WTC11 (cell line): Measurements from ENCODE around the gene APPBP2. TPM values are rescaled to one million over a fixed set of nuclear protein-coding genes. Genes with fewer than 3 reads are reported as not detected.

ENCODE experiments used
- ATAC-seq: fragments of 200-7000 bp; cut with Tn5 transposase; 2 replicates; pipeline ENCODE4 v1.10.0; 2021; ENCODE audit warnings: mild to moderate bottlenecking, moderate library complexity
- CTCF ChIA-PET: fragments of 300-600 bp; sonication (Branson Sonifier 250); formaldehyde crosslinking; loops from one replicate; lab custom pipeline; 2021; ENCODE audit warnings: antibody characterized with exemption; lab: Charles Lee
- POLR2A ChIA-PET: fragments of 350-600 bp; sonication (Branson Sonifier 250); formaldehyde crosslinking; loops from one replicate; lab custom pipeline; 2021; ENCODE audit warnings: antibody characterized with exemption; lab: Charles Lee
- DNase-seq: peaks from one replicate; pipeline ENCODE4 v3.0.0; 2021; ENCODE audit warnings: low spot score
- H3K27ac Mint-ChIP-seq: 2 replicates; pipeline ENCODE4 v1.8.0; 2021; ENCODE audit warnings: mixed read lengths
- H3K27me3 Mint-ChIP-seq: 2 replicates; pipeline ENCODE4 v1.8.0; 2021; ENCODE audit warnings: low read depth, mild to moderate bottlenecking, moderate library complexity, mixed read lengths
- H3K36me3 Mint-ChIP-seq: 2 replicates; pipeline ENCODE4 v1.8.0; 2021; ENCODE audit warnings: mixed read lengths
- H3K4me1 Mint-ChIP-seq: 2 replicates; pipeline ENCODE4 v1.8.0; 2022; ENCODE audit warnings: mixed read lengths
- H3K4me3 Mint-ChIP-seq: 2 replicates; pipeline ENCODE4 v1.8.0; 2021; ENCODE audit warnings: mild to moderate bottlenecking, moderate library complexity, mixed read lengths
- H3K9me3 Mint-ChIP-seq: 2 replicates; pipeline ENCODE4 v1.8.0; 2021; ENCODE audit warnings: mixed read lengths
- AR ChIP-seq: fragments of 250-450 bp; sonication (Bioruptor Pico); IDR thresholded peaks from 2 replicates; pipeline ENCODE4 v1.9.0; 2021; ENCODE audit warnings: mild to moderate bottlenecking
- CDX4 ChIP-seq: fragments of 250-450 bp; sonication (Bioruptor Pico); IDR thresholded peaks from 2 replicates; pipeline ENCODE4 v1.9.0; 2021; ENCODE audit warnings: moderate library complexity, mild to moderate bottlenecking, inconsistent platforms, borderline replicate concordance
- CREB1 ChIP-seq: sonication (generic); formaldehyde crosslinking; IDR thresholded peaks from 2 replicates; pipeline ENCODE4 v1.8.0; 2023; ENCODE audit warnings: mild to moderate bottlenecking, missing genetic modification reagents
- ESRRA ChIP-seq: sonication (generic); formaldehyde crosslinking; IDR thresholded peaks from 2 replicates; pipeline ENCODE4 v1.8.1; 2022; ENCODE audit warnings: mild to moderate bottlenecking, missing genetic modification reagents, borderline replicate concordance
- GTF2I ChIP-seq: fragments of 250-450 bp; sonication (Bioruptor Pico); conservative IDR thresholded peaks from 2 replicates; pipeline ENCODE4 v1.4.0; 2021; ENCODE audit warnings: mild to moderate bottlenecking
- JUN ChIP-seq: sonication (generic); formaldehyde crosslinking; IDR thresholded peaks from 2 replicates; pipeline ENCODE4 v1.8.0; 2023; ENCODE audit warnings: mild to moderate bottlenecking, missing genetic modification reagents
- MYBL2 ChIP-seq: sonication (generic); formaldehyde crosslinking; IDR thresholded peaks from 2 replicates; pipeline ENCODE4 v1.8.1; 2023; ENCODE audit warnings: mild to moderate bottlenecking, moderate library complexity, missing genetic modification reagents
- NFATC4 ChIP-seq: fragments of 250-450 bp; sonication (Bioruptor Pico); IDR thresholded peaks from 2 replicates; pipeline ENCODE4 v1.9.0; 2021; ENCODE audit warnings: mild to moderate bottlenecking
- NR2C2 ChIP-seq: sonication (generic); formaldehyde crosslinking; IDR thresholded peaks from 2 replicates; pipeline ENCODE4 v1.8.0; 2022; ENCODE audit warnings: mild to moderate bottlenecking, missing genetic modification reagents
- SMAD4 ChIP-seq: sonication (generic); formaldehyde crosslinking; IDR thresholded peaks from 2 replicates; pipeline ENCODE4 v1.8.0; 2022; ENCODE audit warnings: mild to moderate bottlenecking, missing genetic modification reagents
- STAT6 ChIP-seq: sonication (generic); formaldehyde crosslinking; conservative IDR thresholded peaks from 2 replicates; pipeline ENCODE4 v1.8.1; 2023; ENCODE audit warnings: mild to moderate bottlenecking, low read depth, missing genetic modification reagents, moderate library complexity
- ZBTB21 ChIP-seq: sonication (generic); formaldehyde crosslinking; IDR thresholded peaks from 2 replicates; pipeline ENCODE4 v1.8.1; 2023; ENCODE audit warnings: mild to moderate bottlenecking, missing genetic modification reagents, borderline replicate concordance
- ZNF263 ChIP-seq: sonication (generic); formaldehyde crosslinking; IDR thresholded peaks from 2 replicates; pipeline ENCODE4 v1.8.1; 2022; ENCODE audit warnings: low read depth, mild to moderate bottlenecking, moderate library complexity, missing genetic modification reagents
- ZNF416 ChIP-seq: fragments of 250-450 bp; sonication (Bioruptor Pico); IDR thresholded peaks from 2 replicates; pipeline ENCODE4 v1.9.0; 2021; ENCODE audit warnings: mild to moderate bottlenecking, inconsistent platforms
- ZNF671 ChIP-seq: fragments of 250-450 bp; sonication (Bioruptor Pico); IDR thresholded peaks from 2 replicates; pipeline ENCODE4 v1.8.0; 2021; ENCODE audit warnings: mild to moderate bottlenecking
- ZSCAN18 ChIP-seq: fragments of 250-450 bp; sonication (Bioruptor Pico); IDR thresholded peaks from 2 replicates; pipeline ENCODE4 v2.1.2; 2022; ENCODE audit warnings: mild to moderate bottlenecking, moderate library complexity
- total RNA-seq: library from RNA; stranded (reverse); gene quantifications from 3 replicates; pipeline ENCODE4 v1.2.3, GENCODE V29; 2021
- TF ChIP-seq, protein P1 (sequence below): sonication (generic); formaldehyde crosslinking; IDR thresholded peaks from 2 replicates; pipeline ENCODE4 v1.8.1; 2022; ENCODE audit warnings: mild to moderate bottlenecking, moderate library complexity, missing genetic modification reagents
- TF ChIP-seq, protein P2 (sequence below): sonication (generic); formaldehyde crosslinking; IDR thresholded peaks from 2 replicates; pipeline ENCODE4 v1.8.1; 2023; ENCODE audit warnings: mild to moderate bottlenecking, missing genetic modification reagents
- TF ChIP-seq, protein P3 (sequence below): sonication (generic); formaldehyde crosslinking; IDR thresholded peaks from 2 replicates; pipeline ENCODE4 v1.8.0; 2022; ENCODE audit warnings: mild to moderate bottlenecking, missing genetic modification reagents
- TF ChIP-seq, protein P4 (sequence below): fragments of 250-450 bp; sonication (Bioruptor Pico); IDR thresholded peaks from 2 replicates; pipeline ENCODE4 v1.8.0; 2021; ENCODE audit warnings: mild to moderate bottlenecking

The APPBP2 gene
- total RNA-seq, 1 experiment from 2014 or later, result 15.3 TPM

DNA sequence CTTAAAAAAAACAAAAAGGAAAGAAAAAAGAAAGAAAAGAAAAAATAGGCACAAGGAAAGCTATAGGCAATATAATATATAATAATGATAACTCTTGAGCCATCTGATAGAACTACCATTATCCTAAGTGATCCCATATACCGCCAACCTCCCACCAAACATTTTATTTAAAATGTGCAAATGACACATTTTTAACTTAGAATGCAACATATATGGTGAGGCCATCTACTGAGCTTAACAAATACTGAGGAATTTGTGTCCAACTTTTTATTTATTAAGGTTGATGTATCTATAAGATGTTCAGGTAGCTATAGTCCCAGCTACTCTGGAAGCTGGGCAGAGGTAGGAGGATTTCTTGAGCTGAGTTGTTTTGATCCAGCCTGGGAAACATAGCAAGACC, 14.4 kb upstream of the APPBP2 start:
- CTCF ChIA-PET, result interaction anchor here (1.3 kb wide), 1 partner anchor 29 kb away, joined by 5 read pairs; no protein-coding TSS in a partner anchor
- Mint-ChIP-seq H3K4me3 (no peak overlapping the region), H3K9me3 (0 out of 2 replicates have a peak, but pooled peaks cover 3% of the 10 kb centered on the region), H3K27ac (no peak overlapping the region), H3K4me1 (peaks cover under 1% of the 10 kb centered on the region; the same call in 1 of the 2 replicates)
- no peak for ATAC-seq
- POLR2A ChIA-PET, result interaction anchor here (0.6 to 1.0 kb wide), 2 partner anchors 14 to 127 kb away, joined by 3 to 5 read pairs; partner anchors contain the start of gene APPBP2
- no peak for DNase-seq
- no peak for TF ChIP-seq NR2C2 (CRISPR knock-in tag)
- no peak for TF ChIP-seq NFATC4 (CRISPR knock-in tag)
- TF ChIP-seq, protein P1, sequence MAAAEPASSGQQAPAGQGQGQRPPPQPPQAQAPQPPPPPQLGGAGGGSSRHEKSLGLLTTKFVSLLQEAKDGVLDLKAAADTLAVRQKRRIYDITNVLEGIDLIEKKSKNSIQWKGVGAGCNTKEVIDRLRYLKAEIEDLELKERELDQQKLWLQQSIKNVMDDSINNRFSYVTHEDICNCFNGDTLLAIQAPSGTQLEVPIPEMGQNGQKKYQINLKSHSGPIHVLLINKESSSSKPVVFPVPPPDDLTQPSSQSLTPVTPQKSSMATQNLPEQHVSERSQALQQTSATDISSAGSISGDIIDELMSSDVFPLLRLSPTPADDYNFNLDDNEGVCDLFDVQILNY (CRISPR knock-in tag), result no peak
- TF ChIP-seq, all 79 proteins: peak for 0
- Mint-ChIP-seq H3K36me3 (no peaks in the 10 kb centered on the region), H3K27me3 (no peaks in the 10 kb centered on the region; the same call in 1 of the 2 replicates)

DNA sequence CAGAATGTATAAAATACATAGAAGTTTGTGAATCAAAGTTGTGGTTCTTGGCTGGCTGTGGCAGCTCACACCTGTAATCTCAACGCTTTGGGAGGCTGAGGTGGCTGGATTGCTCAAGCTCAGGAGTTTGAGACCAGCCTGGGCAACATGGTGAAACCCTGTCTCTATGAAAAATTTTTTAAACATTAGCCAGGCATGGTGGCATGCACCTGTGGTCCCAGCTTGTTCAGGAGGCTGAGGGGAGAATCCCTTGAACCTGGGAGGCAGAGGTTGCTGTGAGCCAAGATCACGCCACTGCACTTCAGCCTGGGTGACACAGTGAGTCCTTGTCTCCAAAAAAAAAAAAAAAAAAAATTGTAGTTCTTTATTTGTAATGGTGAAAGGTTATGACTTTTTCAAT, 13.8 kb upstream of the APPBP2 start:
- H3K36me3 Mint-ChIP-seq, result no peaks in the 10 kb centered on the region
- CTCF ChIA-PET, result interaction anchor here (1.3 kb wide), 1 partner anchor 30 kb away, joined by 5 read pairs; no protein-coding TSS in a partner anchor
- H3K27ac Mint-ChIP-seq, result no peak overlapping the region
- 0 out of 2 replicates have a peak, but pooled peaks cover 3% of the 10 kb centered on the region for H3K9me3 Mint-ChIP-seq
- no peak for ATAC-seq
- no peak overlapping the region for H3K4me3 Mint-ChIP-seq
- DNase-seq, result no peak
- no peak for TF ChIP-seq ESRRA
- no peak for TF ChIP-seq ZSCAN18 (CRISPR knock-in tag)
- no peak for TF ChIP-seq ZNF671
- no peaks in the 10 kb centered on the region; the same call in 1 of the 2 replicates for H3K27me3 Mint-ChIP-seq
- no peaks in the 10 kb centered on the region for H3K4me1 Mint-ChIP-seq
- POLR2A ChIA-PET, result interaction anchor here (1.0 kb wide), 1 partner anchor 13 kb away, joined by 3 read pairs; the partner anchor contains the start of gene APPBP2

DNA sequence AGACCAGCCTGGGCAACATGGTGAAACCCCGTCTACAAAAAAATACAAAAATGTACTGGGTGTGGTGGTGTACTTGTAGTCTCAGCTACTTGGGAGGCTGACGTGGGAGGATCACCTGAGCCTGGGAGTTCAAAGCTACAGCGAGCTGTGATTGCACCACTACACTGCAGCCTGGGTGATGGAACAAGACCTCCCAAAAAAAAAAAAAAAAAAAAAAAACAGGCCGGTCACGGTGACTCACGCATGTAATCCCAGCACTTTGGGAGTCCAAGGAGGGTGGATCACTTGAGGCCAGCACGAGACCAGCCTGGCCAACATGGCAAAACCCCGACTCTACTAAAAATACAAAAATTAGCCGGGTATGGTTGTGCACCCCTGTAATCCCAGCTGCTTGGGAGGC, 12.7 kb upstream of the APPBP2 start:
- Mint-ChIP-seq H3K9me3 (0 out of 2 replicates have a peak, but pooled peaks cover 3% of the 10 kb centered on the region), H3K36me3 (no peaks in the 10 kb centered on the region), H3K4me1 (no peaks in the 10 kb centered on the region), H3K27ac (no peak overlapping the region)
- ATAC-seq, result no peak
- DNase-seq, result no peak
- TF ChIP-seq SMAD4 (CRISPR knock-in tag) (no peak), ZNF416 (CRISPR knock-in tag) (no peak), JUN (CRISPR knock-in tag) (no peak), STAT6 (no peak), GTF2I (CRISPR knock-in tag) (no peak), CREB1 (CRISPR knock-in tag) (no peak), AR (CRISPR knock-in tag) (no peak), CDX4 (CRISPR knock-in tag) (no peak), MYBL2 (CRISPR knock-in tag) (no peak), ZNF263 (no peak), ZBTB21 (no peak)
- TF ChIP-seq, protein P2, sequence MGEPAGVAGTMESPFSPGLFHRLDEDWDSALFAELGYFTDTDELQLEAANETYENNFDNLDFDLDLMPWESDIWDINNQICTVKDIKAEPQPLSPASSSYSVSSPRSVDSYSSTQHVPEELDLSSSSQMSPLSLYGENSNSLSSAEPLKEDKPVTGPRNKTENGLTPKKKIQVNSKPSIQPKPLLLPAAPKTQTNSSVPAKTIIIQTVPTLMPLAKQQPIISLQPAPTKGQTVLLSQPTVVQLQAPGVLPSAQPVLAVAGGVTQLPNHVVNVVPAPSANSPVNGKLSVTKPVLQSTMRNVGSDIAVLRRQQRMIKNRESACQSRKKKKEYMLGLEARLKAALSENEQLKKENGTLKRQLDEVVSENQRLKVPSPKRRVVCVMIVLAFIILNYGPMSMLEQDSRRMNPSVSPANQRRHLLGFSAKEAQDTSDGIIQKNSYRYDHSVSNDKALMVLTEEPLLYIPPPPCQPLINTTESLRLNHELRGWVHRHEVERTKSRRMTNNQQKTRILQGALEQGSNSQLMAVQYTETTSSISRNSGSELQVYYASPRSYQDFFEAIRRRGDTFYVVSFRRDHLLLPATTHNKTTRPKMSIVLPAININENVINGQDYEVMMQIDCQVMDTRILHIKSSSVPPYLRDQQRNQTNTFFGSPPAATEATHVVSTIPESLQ, result no peak
- TF ChIP-seq, protein P3, sequence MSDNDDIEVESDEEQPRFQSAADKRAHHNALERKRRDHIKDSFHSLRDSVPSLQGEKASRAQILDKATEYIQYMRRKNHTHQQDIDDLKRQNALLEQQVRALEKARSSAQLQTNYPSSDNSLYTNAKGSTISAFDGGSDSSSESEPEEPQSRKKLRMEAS, result no peak
- TF ChIP-seq, protein P4, sequence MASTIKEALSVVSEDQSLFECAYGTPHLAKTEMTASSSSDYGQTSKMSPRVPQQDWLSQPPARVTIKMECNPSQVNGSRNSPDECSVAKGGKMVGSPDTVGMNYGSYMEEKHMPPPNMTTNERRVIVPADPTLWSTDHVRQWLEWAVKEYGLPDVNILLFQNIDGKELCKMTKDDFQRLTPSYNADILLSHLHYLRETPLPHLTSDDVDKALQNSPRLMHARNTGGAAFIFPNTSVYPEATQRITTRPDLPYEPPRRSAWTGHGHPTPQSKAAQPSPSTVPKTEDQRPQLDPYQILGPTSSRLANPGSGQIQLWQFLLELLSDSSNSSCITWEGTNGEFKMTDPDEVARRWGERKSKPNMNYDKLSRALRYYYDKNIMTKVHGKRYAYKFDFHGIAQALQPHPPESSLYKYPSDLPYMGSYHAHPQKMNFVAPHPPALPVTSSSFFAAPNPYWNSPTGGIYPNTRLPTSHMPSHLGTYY, result no peak
- TF ChIP-seq, all 79 proteins: peak for 0
- POLR2A ChIA-PET, result no interaction called here
- CTCF ChIA-PET, result no interaction called here
- Mint-ChIP-seq H3K27me3 (no peaks in the 10 kb centered on the region; the same call in 1 of the 2 replicates), H3K4me3 (no peak overlapping the region)
